ENCODE results near the gene PTPRR.

PTPRR gene

GRCh38 chr12:70607107-70607506 lies 313.4 kb downstream of the PTPRR start:
- no peak for TF ChIP-seq CTCF (conservative IDR thresholded peaks at IDR 0.05)
- H3K27ac ChIP-seq: no peak overlapping the region

GRCh38 chr12:70605976-70606375 lies 314.6 kb downstream of the PTPRR start:
- H3K27ac ChIP-seq: no peak overlapping the region

GRCh38 chr12:70604662-70605061 lies 315.9 kb downstream of the PTPRR start:
- no peak overlapping the region for H3K27ac ChIP-seq
- no peak for TF ChIP-seq CTCF (conservative IDR thresholded peaks at IDR 0.05)

More at GRCh38 chr12:70605976-70606375, 314.6 kb downstream of the PTPRR start:
- no peak for TF ChIP-seq CTCF (conservative IDR thresholded peaks at IDR 0.05)

GRCh38 chr12:70603044-70603443 lies 317.5 kb downstream of the PTPRR start:
- H3K27ac ChIP-seq: no peak overlapping the region
- no peak for TF ChIP-seq CTCF (conservative IDR thresholded peaks at IDR 0.05)

GRCh38 chr12:70598467-70599193 lies 321.9 kb downstream of the PTPRR start:
- TF ChIP-seq CTCF (conservative IDR thresholded peaks at IDR 0.05): no peak
- no peak overlapping the region for H3K27ac ChIP-seq

- no peak for TF ChIP-seq CTCF (conservative IDR thresholded peaks at IDR 0.05)
- no peak overlapping the region for H3K27ac ChIP-seq
These were observed 327.9 kb downstream of the PTPRR start for GRCh38 chr12:70592664-70593063.

GRCh38 chr12:70590549-70591226 lies 329.9 kb downstream of the PTPRR start:
- TF ChIP-seq CTCF (conservative IDR thresholded peaks at IDR 0.05): no peak
- no peak overlapping the region for H3K27ac ChIP-seq
